HG02798 (cell line): Measurements from ENCODE around the gene ALPK1.
"Not testable (repeated sequence)": the region's sequence is repeated elsewhere in the genome, so short reads cannot be mapped to it uniquely, and the experiment has no call there.

Experiments used
- ATAC-seq: cut with Tn5 transposase; IDR thresholded peaks from one replicate; pipeline ENCODE4 v1.9.1; 2021; ENCODE audit warnings: mild to moderate bottlenecking; ENCODE audit not compliant: unreplicated experiment, poor library complexity

Gene ALPK1

GRCh38 chr4:112296949-112297880, at the start of gene ALPK1:
TSS of gene ALPK1 (plus strand) at chr4:112297369.
- ATAC-seq = peak; percentile 87

- no peak for ATAC-seq
Measured at GRCh38 chr4:112251019-112251643, 46.0 kb upstream of the ALPK1 start.

- ATAC-seq = no peak
Measured at GRCh38 chr4:112252234-112252633, 44.9 kb upstream of the ALPK1 start.

- ATAC-seq = peak; percentile 83
Measured at GRCh38 chr4:112253382-112254000, 43.7 kb upstream of the ALPK1 start.

- ATAC-seq = no peak
Measured at GRCh38 chr4:112257098-112257497, 40.1 kb upstream of the ALPK1 start.

- no peak for ATAC-seq
Measured at GRCh38 chr4:112266823-112267222, 30.3 kb upstream of the ALPK1 start.

GRCh38 chr4:112270051-112270450, 27.1 kb upstream of the ALPK1 start:
- no peak for ATAC-seq

- ATAC-seq = no peak
Measured at GRCh38 chr4:112270640-112271421, 26.3 kb upstream of the ALPK1 start.

- no peak for ATAC-seq
Measured at GRCh38 chr4:112272292-112272691, 24.9 kb upstream of the ALPK1 start.

- no peak for ATAC-seq
Measured at GRCh38 chr4:112274959-112275358, 22.2 kb upstream of the ALPK1 start.

- ATAC-seq = no peak
Measured at GRCh38 chr4:112276113-112276512, 21.1 kb upstream of the ALPK1 start.

GRCh38 chr4:112277220-112277619, 19.9 kb upstream of the ALPK1 start:
- ATAC-seq = no peak

- ATAC-seq = no peak
Measured at GRCh38 chr4:112277705-112278448, 19.3 kb upstream of the ALPK1 start.

GRCh38 chr4:112279025-112279881, 17.9 kb upstream of the ALPK1 start:
- peak; percentile 66 for ATAC-seq

- ATAC-seq = peak; percentile 20
Measured at GRCh38 chr4:112279882-112280315, 17.3 kb upstream of the ALPK1 start.

GRCh38 chr4:112280386-112281056, 16.6 kb upstream of the ALPK1 start:
- ATAC-seq = no peak

- not testable (repeated sequence) for ATAC-seq
Measured at GRCh38 chr4:112281895-112282398, 15.2 kb upstream of the ALPK1 start.
